ENCODE measurements around the gene HSD3B7.
"Not testable (repeated sequence)": the region's sequence is repeated elsewhere in the genome, so short reads cannot be mapped to it uniquely, and the experiment has no call there.

HSD3B7 gene

GRCh38 chr16:30984669-30985400 lies at the start of gene HSD3B7:
HSD3B7 (plus strand) TSS chr16:30985207; CDS start chr16:30985659, 452 bp downstream.
- Histone ChIP-seq H4K20me1 (peaks cover 24% of the 10 kb centered on the region; the same call in 1 of the 2 replicates), H3K36me3 (peaks cover 81% of the 10 kb centered on the region), H3K9me3 (no peaks in the 10 kb centered on the region), H3K9ac (peak within 1 kb of the TSS; percentile 27; the same call in 1 of the 2 replicates), H3K27me3 (no peaks in the 10 kb centered on the region), H3K4me1 (peaks cover 26% of the 10 kb centered on the region), H3K27ac (peak within 1 kb of the TSS; percentile 60), H3K4me2 (peak within 1 kb of the TSS; percentile 50), H3K4me3 (no peak within 1 kb of the TSS)
- no peak for TF ChIP-seq Cebpa-rat (IDR thresholded peaks at IDR 0.05)

- Histone ChIP-seq H3K9ac (peak overlapping the region; percentile 80), H3K27ac (peak overlapping the region; percentile 96), H3K4me1 (peaks cover 94% of the 10 kb centered on the region), H3K27me3 (no peaks in the 10 kb centered on the region), H3K36me3 (peaks cover 70% of the 10 kb centered on the region), H4K20me1 (peaks cover 7% of the 10 kb centered on the region; the same call in 1 of the 2 replicates), H3K4me3 (peak overlapping the region; percentile 38), H3K4me2 (peak overlapping the region; percentile 88), H3K9me3 (no peaks in the 10 kb centered on the region)
- no peak for TF ChIP-seq Cebpa-rat (IDR thresholded peaks at IDR 0.05)
Observed at GRCh38 chr16:30937692-30938091, 47.3 kb upstream of the HSD3B7 start.

DNA sequence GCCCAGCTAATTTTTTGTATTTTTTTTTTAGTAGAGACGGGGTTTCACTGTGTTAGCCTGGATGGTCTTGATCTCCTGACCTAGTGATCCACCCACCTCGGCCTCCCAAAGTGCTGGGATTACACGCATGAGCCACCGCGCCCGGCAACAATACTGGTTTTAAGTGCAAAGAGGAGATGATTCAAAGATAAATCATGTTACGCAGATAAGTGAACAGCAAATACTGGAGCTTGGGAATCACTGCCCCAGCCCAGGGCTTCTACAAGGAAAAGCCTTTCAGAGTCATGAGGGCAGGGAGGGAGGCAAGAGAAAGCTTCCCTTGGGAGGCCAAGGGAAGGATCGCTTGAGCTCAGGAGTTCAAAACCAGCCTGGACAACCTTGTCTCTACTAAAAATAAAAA lies 45.4 kb upstream of the HSD3B7 start:
- H3K9me3 ChIP-seq, H3K27me3 ChIP-seq, H3K4me3 ChIP-seq: not testable (repeated sequence)
- Histone ChIP-seq H3K4me1 (peaks cover 83% of the 10 kb centered on the region), H3K27ac (peak overlapping the region; percentile 96), H3K4me2 (peak overlapping the region; percentile 88), H3K36me3 (peaks cover 71% of the 10 kb centered on the region), H3K9ac (peak overlapping the region; percentile 72), H4K20me1 (peaks cover 17% of the 10 kb centered on the region)

DNA sequence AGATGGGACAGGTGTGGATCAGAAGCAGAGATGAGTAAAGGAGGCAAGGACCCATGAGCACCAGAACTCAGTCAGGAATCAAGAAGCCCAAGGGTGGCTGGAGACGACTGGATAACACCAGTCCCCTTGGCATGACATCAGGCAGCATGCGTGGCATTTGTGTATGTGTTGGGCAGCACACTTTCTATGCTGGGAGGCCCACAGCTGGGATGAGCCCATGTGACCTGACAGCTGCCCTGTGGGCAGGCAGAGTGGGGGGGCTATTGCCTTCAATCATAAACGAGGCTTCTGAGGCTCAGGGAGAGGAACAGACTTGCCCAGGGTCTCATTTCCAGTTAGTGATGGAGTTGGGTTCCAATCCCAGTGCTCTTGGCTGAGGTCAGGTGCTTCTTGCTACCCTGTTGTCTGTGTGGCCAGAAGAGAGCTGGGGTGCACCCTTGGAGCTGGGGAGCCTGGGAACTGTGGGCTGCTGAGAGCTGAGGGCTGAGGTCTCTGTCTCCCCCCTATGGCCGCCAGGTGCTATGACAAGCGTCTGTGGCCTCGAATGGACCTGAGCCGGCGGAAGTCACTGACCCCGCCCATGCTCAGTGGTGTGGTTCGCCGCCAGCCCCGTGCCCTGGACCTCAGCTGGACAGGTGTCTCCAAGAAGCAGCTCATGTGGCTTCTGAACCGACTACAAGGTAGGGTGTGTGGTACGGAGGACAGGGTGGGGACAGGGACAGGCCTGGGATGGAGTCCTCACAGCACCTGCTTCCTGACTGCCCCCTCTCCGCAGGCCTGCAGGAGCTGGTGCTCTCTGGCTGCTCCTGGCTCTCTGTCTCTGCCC lies 43.2 kb upstream of the HSD3B7 start:
- H3K27me3 ChIP-seq = no peaks in the 10 kb centered on the region
- peaks cover 36% of the 10 kb centered on the region for H4K20me1 ChIP-seq
- H3K36me3 ChIP-seq = peaks cover 74% of the 10 kb centered on the region
- no peaks in the 10 kb centered on the region for H3K9me3 ChIP-seq
- peaks cover 61% of the 10 kb centered on the region for H3K4me1 ChIP-seq
- peak overlapping the region; percentile 88 for H3K4me2 ChIP-seq
- no peak for TF ChIP-seq Cebpa-rat (IDR thresholded peaks at IDR 0.05)
- peak overlapping the region; percentile 96 for H3K27ac ChIP-seq
- H3K4me3 ChIP-seq = no peak overlapping the region
- H3K9ac ChIP-seq = peak overlapping the region; percentile 72

DNA sequence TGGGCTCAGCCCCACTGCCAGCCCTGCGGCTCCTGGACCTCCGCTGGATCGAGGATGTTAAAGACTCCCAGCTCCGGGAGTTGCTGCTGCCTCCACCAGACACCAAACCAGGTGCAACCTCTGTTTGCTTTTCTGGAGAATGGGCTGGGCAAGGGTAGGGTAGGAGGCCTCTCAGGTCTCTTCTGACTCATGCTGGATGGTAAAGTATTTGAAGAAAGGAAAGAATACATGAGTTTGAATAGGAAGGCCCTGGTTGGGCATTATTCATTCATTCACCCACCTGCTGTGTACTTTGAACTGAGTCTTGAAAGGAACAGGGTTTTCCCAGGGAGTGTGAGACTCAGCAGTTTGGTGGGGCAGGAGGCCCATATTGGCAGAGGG lies 42.6 kb upstream of the HSD3B7 start:
- Histone ChIP-seq H3K36me3 (peaks cover 76% of the 10 kb centered on the region), H3K9me3 (no peaks in the 10 kb centered on the region), H3K27ac (peak overlapping the region; percentile 55), H3K27me3 (no peaks in the 10 kb centered on the region), H3K4me3 (no peak overlapping the region), H3K4me1 (peaks cover 55% of the 10 kb centered on the region), H3K4me2 (peak overlapping the region; percentile 88), H4K20me1 (peaks cover 38% of the 10 kb centered on the region), H3K9ac (no peak overlapping the region)
- no peak for TF ChIP-seq Cebpa-rat (IDR thresholded peaks at IDR 0.05)

- no peak for TF ChIP-seq Cebpa-rat (IDR thresholded peaks at IDR 0.05)
- peaks cover 38% of the 10 kb centered on the region for H4K20me1 ChIP-seq
Observed at GRCh38 chr16:30944352-30944751, 40.7 kb upstream of the HSD3B7 start.

DNA sequence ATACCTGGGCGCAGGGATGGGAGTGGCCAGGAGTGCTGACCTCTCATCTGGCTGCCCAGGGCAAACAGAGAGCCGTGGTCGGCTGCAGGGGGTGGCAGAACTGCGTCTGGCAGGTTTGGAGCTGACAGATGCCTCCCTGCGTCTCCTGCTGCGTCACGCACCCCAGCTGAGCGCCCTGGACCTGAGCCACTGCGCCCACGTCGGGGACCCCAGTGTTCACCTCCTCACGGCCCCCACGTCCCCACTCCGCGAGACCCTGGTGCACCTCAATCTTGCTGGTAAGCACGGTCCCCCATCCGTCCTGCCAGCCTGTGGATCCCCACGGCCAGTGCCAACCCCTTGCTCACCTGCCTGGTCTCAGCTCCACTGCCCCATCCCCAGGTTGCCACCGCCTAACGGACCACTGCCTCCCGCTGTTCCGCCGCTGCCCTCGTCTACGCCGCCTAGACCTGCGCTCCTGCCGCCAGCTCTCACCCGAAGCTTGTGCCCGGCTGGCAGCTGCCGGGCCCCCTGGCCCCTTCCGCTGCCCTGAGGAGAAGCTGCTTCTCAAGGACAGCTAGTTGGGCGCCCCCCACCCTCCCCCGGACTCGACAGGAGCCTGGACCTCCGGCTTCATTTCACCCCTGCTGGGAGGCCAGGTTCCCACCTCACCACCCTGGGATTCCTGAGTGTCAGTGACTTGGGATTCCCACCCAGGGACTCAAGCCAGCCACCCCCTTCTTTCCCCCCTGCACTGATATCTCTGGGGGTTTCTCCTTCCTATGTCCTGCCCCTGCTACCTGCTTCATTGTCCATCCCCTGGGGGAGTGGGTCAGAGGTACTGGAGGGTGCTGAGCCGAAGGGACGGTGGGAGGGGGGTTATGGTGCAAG lies 38.1 kb upstream of the HSD3B7 start:
- Histone ChIP-seq H3K4me1 (peaks cover 37% of the 10 kb centered on the region), H3K4me3 (no peak overlapping the region), H4K20me1 (peaks cover 56% of the 10 kb centered on the region), H3K9ac (no peak overlapping the region), H3K9me3 (no peaks in the 10 kb centered on the region), H3K27ac (no peak overlapping the region), H3K36me3 (peaks cover 72% of the 10 kb centered on the region), H3K4me2 (no peak overlapping the region), H3K27me3 (no peaks in the 10 kb centered on the region)
- TF ChIP-seq Cebpa-rat (IDR thresholded peaks at IDR 0.05) = no peak

More at GRCh38 chr16:30944352-30944751, 40.7 kb upstream of the HSD3B7 start:
- no peak overlapping the region for H3K27ac ChIP-seq
- H3K36me3 ChIP-seq = peaks cover 82% of the 10 kb centered on the region
- no peak overlapping the region for H3K4me3 ChIP-seq
- peaks cover 43% of the 10 kb centered on the region for H3K4me1 ChIP-seq
- no peak overlapping the region for H3K9ac ChIP-seq
- no peaks in the 10 kb centered on the region for H3K9me3 ChIP-seq
- no peak overlapping the region for H3K4me2 ChIP-seq
- H3K27me3 ChIP-seq = no peaks in the 10 kb centered on the region

- Histone ChIP-seq H3K4me3 (no peak overlapping the region), H3K9me3 (no peaks in the 10 kb centered on the region), H3K4me2 (no peak overlapping the region), H4K20me1 (peaks cover 51% of the 10 kb centered on the region), H3K27ac (no peak overlapping the region), H3K27me3 (no peaks in the 10 kb centered on the region), H3K9ac (no peak overlapping the region), H3K4me1 (peaks cover 31% of the 10 kb centered on the region), H3K36me3 (peaks cover 70% of the 10 kb centered on the region)
- TF ChIP-seq Cebpa-rat (IDR thresholded peaks at IDR 0.05) = no peak
Observed at GRCh38 chr16:30947541-30947858, 37.5 kb upstream of the HSD3B7 start.

DNA sequence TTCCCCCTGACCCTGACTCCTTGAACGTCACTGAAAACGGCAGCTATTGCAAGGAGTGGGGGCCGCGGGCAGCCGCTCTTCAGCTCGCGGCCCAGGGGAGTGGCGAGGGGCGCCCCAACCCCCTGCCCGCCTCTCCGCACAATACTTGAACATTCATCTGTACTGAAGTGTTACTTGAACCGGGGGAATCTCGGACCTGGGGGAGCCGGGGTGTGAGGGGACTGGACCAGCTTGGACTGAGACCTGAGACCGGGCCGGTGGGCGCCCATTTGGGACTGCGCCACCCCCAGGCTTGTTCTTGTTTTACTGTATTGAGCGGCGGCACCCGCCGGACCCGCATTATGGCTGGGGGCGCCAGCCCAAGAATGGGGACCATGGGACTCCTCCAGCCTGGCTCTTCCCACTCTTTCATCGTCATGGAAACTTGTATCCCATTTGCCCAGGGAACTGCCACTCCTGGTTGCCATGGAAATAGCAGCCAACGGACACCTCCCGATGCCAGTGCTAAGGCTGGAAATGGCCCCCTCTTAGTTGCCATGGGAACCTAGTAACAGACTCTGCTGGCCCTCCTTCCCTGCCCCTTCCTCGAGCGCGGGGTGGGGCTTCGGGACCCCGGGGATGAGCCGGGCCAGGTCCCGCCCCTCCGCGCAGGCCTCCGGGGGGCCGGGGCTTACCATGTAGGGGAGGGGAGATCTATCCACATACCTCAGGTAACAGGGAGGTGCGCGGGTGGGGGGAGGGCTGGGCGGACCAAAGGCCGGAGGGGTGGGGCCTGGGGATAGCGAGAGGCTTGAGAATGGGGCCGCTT lies 36.9 kb upstream of the HSD3B7 start:
- peak overlapping the region; percentile 98 for H3K27ac ChIP-seq

More for the DNA sequence above, 36.9 kb upstream of the HSD3B7 start:
- no peaks in the 10 kb centered on the region for H3K9me3 ChIP-seq
- H3K9ac ChIP-seq = peak overlapping the region; percentile 97; the same call in 1 of the 2 replicates
- H4K20me1 ChIP-seq = peaks cover 54% of the 10 kb centered on the region
- peaks cover 70% of the 10 kb centered on the region for H3K36me3 ChIP-seq
- H3K4me1 ChIP-seq = peaks cover 32% of the 10 kb centered on the region
- no peaks in the 10 kb centered on the region for H3K27me3 ChIP-seq
- H3K4me2 ChIP-seq = peak overlapping the region; percentile 93
- TF ChIP-seq Cebpa-rat (IDR thresholded peaks at IDR 0.05) = no peak
- peak overlapping the region; percentile 96 for H3K4me3 ChIP-seq
